Gastroesophageal sphincter (tissue), 4 donors: ENCODE measurements around the gene ENTPD3. TPM values are rescaled to one million over a fixed set of nuclear protein-coding genes. Genes with fewer than 3 reads are reported as not detected.

Experiments used
- ATAC-seq: fragments of 150-250 bp; one replicate; pipeline ENCODE4 v1.9.1; 2016; ENCODE audit warnings: mild to moderate bottlenecking, moderate library complexity
- H3K27ac ChIP-seq, 4 donors: fragments of 200-600 bp; sonication (generic) in 3 of 4; 1 replicate in 3 of 4; 2 replicates in 1 of 4; pipeline ENCODE4 v1.5.1; 2016 to 2019
- H3K27me3 ChIP-seq: fragments of 200-600 bp; sonication (generic); one replicate; pipeline ENCODE4 v1.5.1; 2019
- H3K36me3 ChIP-seq, 2 donors: fragments of 200-600 bp; sonication (generic); one replicate each; pipeline ENCODE4 v1.5.1; 2019; ENCODE audit warnings: control low read depth in 1 of 2
- H3K4me1 ChIP-seq, 3 donors: fragments of 200-600 bp; sonication (generic); 1 replicate in 2 of 3; 2 replicates in 1 of 3; pipeline ENCODE4 v1.5.1; 2016 to 2019; ENCODE audit warnings: control low read depth in 2 of 3
- H3K4me3 ChIP-seq, 2 donors: fragments of 200-600 bp; sonication (generic); one replicate each; pipeline ENCODE4 v1.5.1; 2019; ENCODE audit warnings: mild to moderate bottlenecking in 1 of 2, moderate library complexity in 1 of 2
- H3K9me3 ChIP-seq, 3 donors: fragments of 200-600 bp; sonication (generic); one replicate each; pipeline ENCODE4 v1.5.1; 2017 to 2019; ENCODE audit warnings: control low read depth in 2 of 3
- EP300 ChIP-seq: sonication (generic); formaldehyde crosslinking; IDR thresholded peaks from one replicate; pipeline ENCODE4 v1.6.1; 2017; ENCODE audit warnings: antibody characterized with exemption, mild to moderate bottlenecking
- POLR2A ChIP-seq, 2 donors: fragments of 450-650 bp; IDR thresholded peaks; one replicate each; pipeline ENCODE4 v1.6.1; 2017; ENCODE audit warnings: antibody characterized with exemption in 2 of 2, mild to moderate bottlenecking in 2 of 2, moderate library complexity in 1 of 2
- POLR2AphosphoS5 ChIP-seq: sonication (generic); formaldehyde crosslinking; IDR thresholded peaks from one replicate; pipeline ENCODE4 v1.6.1; 2017; ENCODE audit warnings: antibody characterized with exemption
- WGBS, 2 donors: methylation state at CpG; one replicate each; pipeline ENCODE4 v1.1.5; 2018; ENCODE audit warnings: low coverage in 1 of 2; 5-methylcytosine and 5-hydroxymethylcytosine counted together
- total RNA-seq, 4 donors: library from RNA; depleted of rRNA; stranded (reverse); fragments of >200 nt; gene quantifications; one replicate each; pipeline ENCODE4 v1.1.0, GENCODE V29; 2016
- TF ChIP-seq, protein P1 (sequence below), 4 experiments: fragments of 200-600 bp in 2 of 4; fragments of 450-650 bp in 2 of 4; sonication (generic) in 1 of 4; IDR thresholded peaks; one replicate each; pipeline ENCODE4 v1.5.1; 2017 to 2019; ENCODE audit warnings: antibody characterized with exemption in 4 of 4, mild to moderate bottlenecking in 2 of 4, moderate library complexity in 2 of 4

The ENTPD3 gene
- total RNA-seq, 4 donors from 2014 or later: 0.58 to 3.3 (median 1.9) TPM; not detected in 1

GRCh38 chr3:40386213-40386612, 771 bp upstream of the ENTPD3 start:
- Histone ChIP-seq H3K4me3 (no peak overlapping the region), H3K9me3 (no peaks in the 10 kb centered on the region), H3K27ac (no peak overlapping the region), H3K27me3 (peaks cover 17% of the 10 kb centered on the region), H3K36me3 (peaks cover 0 to 3% of the 10 kb centered on the region in 2 donors), H3K4me1 (peaks cover 0 to 14% (median 5%) of the 10 kb centered on the region in 3 donors)
- no peak for TF ChIP-seq EP300
- TF ChIP-seq POLR2A (IDR thresholded peaks at IDR 0.05): no peak
- TF ChIP-seq, protein P1, sequence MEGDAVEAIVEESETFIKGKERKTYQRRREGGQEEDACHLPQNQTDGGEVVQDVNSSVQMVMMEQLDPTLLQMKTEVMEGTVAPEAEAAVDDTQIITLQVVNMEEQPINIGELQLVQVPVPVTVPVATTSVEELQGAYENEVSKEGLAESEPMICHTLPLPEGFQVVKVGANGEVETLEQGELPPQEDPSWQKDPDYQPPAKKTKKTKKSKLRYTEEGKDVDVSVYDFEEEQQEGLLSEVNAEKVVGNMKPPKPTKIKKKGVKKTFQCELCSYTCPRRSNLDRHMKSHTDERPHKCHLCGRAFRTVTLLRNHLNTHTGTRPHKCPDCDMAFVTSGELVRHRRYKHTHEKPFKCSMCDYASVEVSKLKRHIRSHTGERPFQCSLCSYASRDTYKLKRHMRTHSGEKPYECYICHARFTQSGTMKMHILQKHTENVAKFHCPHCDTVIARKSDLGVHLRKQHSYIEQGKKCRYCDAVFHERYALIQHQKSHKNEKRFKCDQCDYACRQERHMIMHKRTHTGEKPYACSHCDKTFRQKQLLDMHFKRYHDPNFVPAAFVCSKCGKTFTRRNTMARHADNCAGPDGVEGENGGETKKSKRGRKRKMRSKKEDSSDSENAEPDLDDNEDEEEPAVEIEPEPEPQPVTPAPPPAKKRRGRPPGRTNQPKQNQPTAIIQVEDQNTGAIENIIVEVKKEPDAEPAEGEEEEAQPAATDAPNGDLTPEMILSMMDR (IDR thresholded peaks at IDR 0.05): no peak
- TF ChIP-seq POLR2AphosphoS5: no peak
- ATAC-seq: no peak
- 74 to 83% methylated on average over 2 to 3 of the region's 3 CpGs for WGBS, 2 donors

DNA sequence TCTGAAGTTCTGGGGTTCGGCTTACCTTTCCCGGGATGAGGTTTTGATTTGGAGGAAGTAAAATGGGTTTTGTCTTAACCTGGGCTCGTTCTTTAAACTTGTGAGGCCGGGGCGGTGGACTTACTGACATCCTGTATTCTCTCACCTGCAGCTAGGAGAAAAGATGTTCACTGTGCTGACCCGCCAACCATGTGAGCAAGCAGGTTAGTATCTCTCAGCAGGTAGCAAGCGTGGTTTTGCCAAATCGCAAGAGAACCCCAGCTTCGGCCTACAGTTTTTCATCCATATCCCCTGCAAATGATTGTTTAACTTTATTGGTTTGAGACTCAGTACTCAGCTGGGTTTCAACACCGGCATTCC, 891 bp downstream of the ENTPD3 start:
- 90% methylated on average over 4 to 8 of the region's 10 CpGs for WGBS, 2 donors
- ATAC-seq: no peak
- H3K9me3 ChIP-seq: no peaks in the 10 kb centered on the region
- peaks cover 0 to 17% of the 10 kb centered on the region in 2 donors for H3K36me3 ChIP-seq
- H3K4me1 ChIP-seq: peaks cover 0 to 14% (median 5%) of the 10 kb centered on the region in 3 donors
- no peak for TF ChIP-seq POLR2AphosphoS5
- TF ChIP-seq, protein P1 (IDR thresholded peaks at IDR 0.05): no peak
- no peak for TF ChIP-seq EP300
- no peak for TF ChIP-seq POLR2A (IDR thresholded peaks at IDR 0.05)
- peaks cover 17% of the 10 kb centered on the region for H3K27me3 ChIP-seq
- H3K27ac ChIP-seq: no peak overlapping the region
- H3K4me3 ChIP-seq: no peak overlapping the region

DNA sequence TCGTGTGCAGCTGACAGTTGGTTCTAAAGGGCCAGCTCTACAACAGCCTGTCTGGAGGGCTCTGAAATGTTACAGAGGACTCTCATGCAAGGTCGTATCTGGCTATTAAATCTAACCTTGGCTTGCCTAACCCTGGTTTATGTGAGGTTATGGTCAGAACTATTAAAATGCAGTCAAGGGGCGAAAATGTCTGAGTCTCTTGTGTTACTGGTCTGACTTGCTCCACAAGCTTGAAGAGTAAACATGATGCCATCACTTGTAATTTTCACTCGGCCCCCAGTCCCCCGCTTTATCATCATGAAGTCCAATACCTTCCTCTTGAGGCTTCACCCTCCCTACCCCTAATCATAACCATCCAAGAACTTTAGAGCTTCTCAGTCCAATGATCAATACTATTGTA, 9.4 kb downstream of the ENTPD3 start:
- no peak for ATAC-seq
- Histone ChIP-seq H3K4me3 (no peak overlapping the region), H3K27ac (no peak overlapping the region), H3K27me3 (no peaks in the 10 kb centered on the region), H3K9me3 (no peaks in the 10 kb centered on the region), H3K4me1 (no peaks in the 10 kb centered on the region), H3K36me3 (peaks cover 0 to 12% of the 10 kb centered on the region in 2 donors)
- no peak for TF ChIP-seq EP300
- TF ChIP-seq POLR2A (IDR thresholded peaks at IDR 0.05): no peak
- TF ChIP-seq, protein P1 (IDR thresholded peaks at IDR 0.05): no peak
- TF ChIP-seq POLR2AphosphoS5: no peak
- WGBS, 2 donors: 72 to 73% methylated on average over 5 of the region's 5 CpGs

DNA sequence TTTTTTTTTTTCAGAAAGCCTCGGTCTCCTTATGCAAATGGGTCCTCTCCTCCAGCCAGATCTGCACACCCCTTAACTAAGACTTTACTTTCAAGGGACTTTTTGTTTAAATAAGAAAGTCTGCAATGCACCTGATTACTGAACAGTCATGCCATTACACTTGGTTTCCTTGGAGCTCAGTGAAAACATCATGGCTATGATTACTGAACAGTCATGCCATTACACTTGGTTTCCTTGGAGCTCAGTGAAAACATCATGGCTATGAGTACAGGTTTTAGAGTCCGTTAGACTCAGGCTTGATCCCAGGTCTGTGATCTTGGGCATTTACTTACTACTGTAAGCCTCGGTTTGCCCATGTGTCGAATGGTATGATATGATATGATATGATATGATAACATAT, 10.1 kb downstream of the ENTPD3 start:
- no peaks in the 10 kb centered on the region for H3K27me3 ChIP-seq
- no peak overlapping the region for H3K27ac ChIP-seq
- ATAC-seq: no peak
- H3K4me3 ChIP-seq: no peak overlapping the region
- H3K36me3 ChIP-seq: peaks cover 0 to 5% of the 10 kb centered on the region in 2 donors
- no peaks in the 10 kb centered on the region for H3K4me1 ChIP-seq
- WGBS, 2 donors: 52 to 75% methylated on average over 2 to 4 of the region's 4 CpGs
- H3K9me3 ChIP-seq: no peaks in the 10 kb centered on the region
- TF ChIP-seq POLR2A (IDR thresholded peaks at IDR 0.05) (no peak), EP300 (no peak), POLR2AphosphoS5 (no peak)
- TF ChIP-seq, protein P1 (IDR thresholded peaks at IDR 0.05): no peak

DNA sequence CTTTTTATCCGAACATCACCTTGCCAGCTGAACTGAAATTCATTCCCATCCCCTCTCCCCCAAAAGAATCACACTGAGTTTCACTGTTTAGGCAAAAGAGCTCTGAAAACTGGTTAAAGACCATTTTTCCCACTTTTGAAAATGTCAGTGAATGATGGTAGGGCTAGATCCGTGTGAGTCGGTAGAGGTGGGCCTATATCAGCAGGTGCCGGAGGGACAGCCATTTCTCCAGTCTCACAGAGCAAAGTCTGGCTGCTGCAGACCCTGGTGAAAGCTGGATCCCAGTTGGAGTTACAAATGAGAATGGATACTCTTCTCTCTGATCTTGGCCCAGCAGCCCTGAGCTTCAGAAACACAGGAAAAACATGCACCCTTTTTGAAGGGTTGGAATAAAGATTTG, 10.9 kb downstream of the ENTPD3 start:
- WGBS, 2 donors: 46 to 55% methylated on average over 3 to 4 of the region's 4 CpGs

More for the DNA sequence above, 10.9 kb downstream of the ENTPD3 start:
- Histone ChIP-seq H3K9me3 (no peaks in the 10 kb centered on the region), H3K4me1 (no peaks in the 10 kb centered on the region), H3K27ac (no peak overlapping the region), H3K4me3 (no peak overlapping the region), H3K36me3 (peaks cover 0 to under 1% of the 10 kb centered on the region in 2 donors), H3K27me3 (no peaks in the 10 kb centered on the region)
- ATAC-seq: no peak
- TF ChIP-seq POLR2A (IDR thresholded peaks at IDR 0.05): no peak
- TF ChIP-seq POLR2AphosphoS5: no peak
- no peak for TF ChIP-seq EP300
- TF ChIP-seq, protein P1 (IDR thresholded peaks at IDR 0.05): no peak
